SK-N-SH treated with all-trans-retinoic acid at 6 μM for 48 hours (cell line): ENCODE measurements around the gene IGLL1.

Experiments used
- ATAC-seq: fragments of 200-7000 bp; cut with Tn5 transposase; 3 replicates; pipeline ENCODE4 v1.9.1; 2020; ENCODE audit warnings: mild to moderate bottlenecking, moderate library complexity
- ARNTL ChIP-seq: fragments of 450-650 bp; formaldehyde crosslinking; IDR thresholded peaks from 2 replicates; pipeline ENCODE4 v1.5.0; 2020; ENCODE audit warnings: low read depth, mild to moderate bottlenecking, moderate library complexity, borderline replicate concordance
- CSDC2 ChIP-seq: fragments of 250-450 bp; sonication (Bioruptor Pico); IDR thresholded peaks from 2 replicates; pipeline ENCODE4 v1.5.0; 2020; ENCODE audit warnings: mild to moderate bottlenecking, moderate library complexity
- GLIS3 ChIP-seq: fragments of 250-450 bp; sonication (Bioruptor Pico); IDR thresholded peaks from 2 replicates; pipeline ENCODE4 v1.5.0; 2020; ENCODE audit warnings: mild to moderate bottlenecking, moderate library complexity
- ISL1 ChIP-seq: fragments of 250-450 bp; sonication (Bioruptor Pico); IDR thresholded peaks from 2 replicates; pipeline ENCODE4 v2.1.2; 2022; ENCODE audit warnings: mild to moderate bottlenecking, moderate library complexity
- OSR1 ChIP-seq: fragments of 250-450 bp; sonication (Bioruptor Pico); IDR thresholded peaks from 2 replicates; pipeline ENCODE4 v1.8.0; 2022; ENCODE audit warnings: moderate library complexity, mild to moderate bottlenecking, inconsistent platforms
- RARB ChIP-seq: fragments of 250-450 bp; sonication (Bioruptor Pico); IDR thresholded peaks from 2 replicates; pipeline ENCODE4 v1.8.0; 2021; ENCODE audit warnings: mild to moderate bottlenecking, moderate library complexity
- TCF4 ChIP-seq: fragments of 250-450 bp; sonication (Bioruptor Pico); IDR thresholded peaks from 2 replicates; pipeline ENCODE4 v1.8.0; 2021; ENCODE audit warnings: mild to moderate bottlenecking, moderate library complexity, borderline replicate concordance
- ZC3H10 ChIP-seq: fragments of 250-450 bp; sonication (Bioruptor Pico); IDR thresholded peaks from 2 replicates; pipeline ENCODE4 v1.5.1; 2021; ENCODE audit warnings: mild to moderate bottlenecking, moderate library complexity
- ZFP3 ChIP-seq: fragments of 250-450 bp; sonication (Bioruptor Pico); IDR thresholded peaks from 2 replicates; pipeline ENCODE4 v1.5.0; 2020; ENCODE audit warnings: mild to moderate bottlenecking, moderate library complexity
- ZFP30 ChIP-seq: fragments of 450-650 bp; formaldehyde crosslinking; IDR thresholded peaks from 2 replicates; pipeline ENCODE4 v1.5.0; 2022; ENCODE audit warnings: mild to moderate bottlenecking, moderate library complexity
- ZNF565 ChIP-seq: fragments of 450-650 bp; formaldehyde crosslinking; conservative IDR thresholded peaks from 2 replicates; pipeline ENCODE4 v1.5.0; 2020; ENCODE audit warnings: low read depth, mild to moderate bottlenecking, moderate library complexity
- ZNF8 ChIP-seq: fragments of 450-650 bp; formaldehyde crosslinking; IDR thresholded peaks from 2 replicates; pipeline ENCODE4 v1.5.0; 2020; ENCODE audit warnings: mild to moderate bottlenecking, moderate library complexity
- TF ChIP-seq, protein P1 (sequence below): fragments of 250-450 bp; sonication (Bioruptor Pico); IDR thresholded peaks from 2 replicates; pipeline ENCODE4 v1.5.1; 2020; ENCODE audit warnings: low read depth, mild to moderate bottlenecking, moderate library complexity
- TF ChIP-seq, protein P2 (sequence below): fragments of 250-450 bp; sonication (Bioruptor Pico); IDR thresholded peaks from 2 replicates; pipeline ENCODE4 v1.5.1; 2021; ENCODE audit warnings: mild to moderate bottlenecking, moderate library complexity
- TF ChIP-seq, protein P3 (sequence below): fragments of 250-450 bp; sonication (Bioruptor Pico); IDR thresholded peaks from 2 replicates; pipeline ENCODE4 v1.8.0; 2020; ENCODE audit warnings: mild to moderate bottlenecking, moderate library complexity, borderline replicate concordance

The IGLL1 gene

DNA sequence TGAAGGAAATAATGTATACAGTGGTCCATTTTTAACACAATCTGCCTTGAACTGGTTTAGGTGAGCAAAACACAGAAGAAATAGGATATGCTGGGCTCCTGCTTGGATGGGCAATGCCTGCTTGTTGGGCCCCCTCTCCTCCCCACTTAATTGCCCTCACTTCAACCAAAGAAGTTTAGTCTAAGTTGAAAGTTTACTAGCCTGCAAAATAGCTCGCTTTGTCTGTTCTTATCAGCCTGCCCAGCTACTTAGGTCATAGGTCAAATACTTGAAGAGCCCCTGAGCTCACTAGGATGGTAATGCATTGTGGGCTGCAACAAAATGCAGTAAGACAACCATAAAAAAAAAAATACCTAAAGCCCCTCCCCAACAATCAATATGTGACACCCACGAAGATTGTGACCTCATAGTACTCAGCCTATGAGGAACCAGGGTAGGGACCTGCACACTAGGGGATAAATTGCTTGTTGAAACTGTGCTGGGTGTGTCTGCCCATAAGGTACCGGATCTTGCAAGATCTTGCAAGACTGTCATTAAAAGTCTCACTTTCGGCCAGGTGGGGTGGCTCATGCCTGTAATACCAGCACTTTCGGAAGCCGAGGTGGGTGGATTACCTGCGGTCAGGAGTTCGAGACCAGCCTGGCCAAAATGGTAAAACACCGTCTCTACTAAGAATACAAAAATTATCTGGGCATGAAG lies 41.1 kb upstream of the IGLL1 start:
- ATAC-seq: no peak
- no peak for TF ChIP-seq ARNTL (CRISPR knock-in tag)
- no peak for TF ChIP-seq CSDC2
- TF ChIP-seq, protein P1, sequence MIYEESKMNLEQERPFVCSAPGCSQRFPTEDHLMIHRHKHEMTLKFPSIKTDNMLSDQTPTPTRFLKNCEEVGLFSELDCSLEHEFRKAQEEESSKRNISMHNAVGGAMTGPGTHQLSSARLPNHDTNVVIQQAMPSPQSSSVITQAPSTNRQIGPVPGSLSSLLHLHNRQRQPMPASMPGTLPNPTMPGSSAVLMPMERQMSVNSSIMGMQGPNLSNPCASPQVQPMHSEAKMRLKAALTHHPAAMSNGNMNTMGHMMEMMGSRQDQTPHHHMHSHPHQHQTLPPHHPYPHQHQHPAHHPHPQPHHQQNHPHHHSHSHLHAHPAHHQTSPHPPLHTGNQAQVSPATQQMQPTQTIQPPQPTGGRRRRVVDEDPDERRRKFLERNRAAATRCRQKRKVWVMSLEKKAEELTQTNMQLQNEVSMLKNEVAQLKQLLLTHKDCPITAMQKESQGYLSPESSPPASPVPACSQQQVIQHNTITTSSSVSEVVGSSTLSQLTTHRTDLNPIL: no peak
- TF ChIP-seq GLIS3 (CRISPR knock-in tag): no peak
- TF ChIP-seq, protein P2, sequence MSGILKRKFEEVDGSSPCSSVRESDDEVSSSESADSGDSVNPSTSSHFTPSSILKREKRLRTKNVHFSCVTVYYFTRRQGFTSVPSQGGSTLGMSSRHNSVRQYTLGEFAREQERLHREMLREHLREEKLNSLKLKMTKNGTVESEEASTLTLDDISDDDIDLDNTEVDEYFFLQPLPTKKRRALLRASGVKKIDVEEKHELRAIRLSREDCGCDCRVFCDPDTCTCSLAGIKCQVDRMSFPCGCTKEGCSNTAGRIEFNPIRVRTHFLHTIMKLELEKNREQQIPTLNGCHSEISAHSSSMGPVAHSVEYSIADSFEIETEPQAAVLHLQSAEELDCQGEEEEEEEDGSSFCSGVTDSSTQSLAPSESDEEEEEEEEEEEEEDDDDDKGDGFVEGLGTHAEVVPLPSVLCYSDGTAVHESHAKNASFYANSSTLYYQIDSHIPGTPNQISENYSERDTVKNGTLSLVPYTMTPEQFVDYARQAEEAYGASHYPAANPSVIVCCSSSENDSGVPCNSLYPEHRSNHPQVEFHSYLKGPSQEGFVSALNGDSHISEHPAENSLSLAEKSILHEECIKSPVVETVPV (CRISPR knock-in tag): no peak
- no peak for TF ChIP-seq ISL1 (CRISPR knock-in tag)
- TF ChIP-seq RARB (CRISPR knock-in tag): no peak
- no peak for TF ChIP-seq ZC3H10 (CRISPR knock-in tag)

DNA sequence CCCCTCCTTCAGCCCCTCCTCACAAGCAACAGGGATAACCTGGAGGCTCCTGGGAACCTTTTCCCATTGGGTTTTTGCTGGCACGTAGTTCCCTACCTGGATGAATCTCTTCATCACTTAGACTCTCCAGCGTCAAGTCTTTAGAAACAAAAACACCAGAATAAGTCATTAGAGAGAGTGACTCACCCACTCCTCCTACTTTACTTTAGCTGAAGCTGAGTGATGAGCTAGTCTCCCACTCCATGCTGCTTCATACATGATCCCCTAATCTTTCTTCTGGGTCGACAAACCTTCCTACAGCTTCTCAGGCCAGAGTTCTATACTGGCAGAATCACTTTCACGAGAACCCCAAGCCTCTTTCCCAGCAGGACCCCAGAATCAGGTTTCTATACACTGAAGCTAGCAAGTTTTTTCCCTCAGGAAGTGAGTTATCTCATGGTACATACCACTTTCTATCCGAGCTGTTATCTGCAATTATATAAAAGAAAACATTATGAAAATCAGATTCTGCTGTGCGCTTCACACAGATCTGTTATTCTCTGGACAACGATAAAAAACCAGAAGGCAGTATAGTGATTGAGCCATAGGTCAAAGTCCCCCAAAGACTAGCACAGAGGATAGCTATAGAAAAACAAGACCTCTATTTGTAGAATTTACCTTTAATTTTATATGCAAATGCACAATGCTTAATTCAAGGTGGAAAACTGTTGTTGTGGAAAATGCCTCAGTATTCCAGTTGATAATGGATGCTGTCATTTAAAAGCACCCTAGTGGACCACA lies 33.3 kb upstream of the IGLL1 start:
- TF ChIP-seq, protein P1: no peak
- TF ChIP-seq OSR1 (CRISPR knock-in tag): no peak
- TF ChIP-seq ZFP30 (CRISPR knock-in tag): no peak
- no peak for TF ChIP-seq ZNF8 (CRISPR knock-in tag)
- TF ChIP-seq, protein P3, sequence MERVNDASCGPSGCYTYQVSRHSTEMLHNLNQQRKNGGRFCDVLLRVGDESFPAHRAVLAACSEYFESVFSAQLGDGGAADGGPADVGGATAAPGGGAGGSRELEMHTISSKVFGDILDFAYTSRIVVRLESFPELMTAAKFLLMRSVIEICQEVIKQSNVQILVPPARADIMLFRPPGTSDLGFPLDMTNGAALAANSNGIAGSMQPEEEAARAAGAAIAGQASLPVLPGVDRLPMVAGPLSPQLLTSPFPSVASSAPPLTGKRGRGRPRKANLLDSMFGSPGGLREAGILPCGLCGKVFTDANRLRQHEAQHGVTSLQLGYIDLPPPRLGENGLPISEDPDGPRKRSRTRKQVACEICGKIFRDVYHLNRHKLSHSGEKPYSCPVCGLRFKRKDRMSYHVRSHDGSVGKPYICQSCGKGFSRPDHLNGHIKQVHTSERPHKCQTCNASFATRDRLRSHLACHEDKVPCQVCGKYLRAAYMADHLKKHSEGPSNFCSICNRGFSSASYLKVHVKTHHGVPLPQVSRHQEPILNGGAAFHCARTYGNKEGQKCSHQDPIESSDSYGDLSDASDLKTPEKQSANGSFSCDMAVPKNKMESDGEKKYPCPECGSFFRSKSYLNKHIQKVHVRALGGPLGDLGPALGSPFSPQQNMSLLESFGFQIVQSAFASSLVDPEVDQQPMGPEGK (CRISPR knock-in tag): no peak

DNA sequence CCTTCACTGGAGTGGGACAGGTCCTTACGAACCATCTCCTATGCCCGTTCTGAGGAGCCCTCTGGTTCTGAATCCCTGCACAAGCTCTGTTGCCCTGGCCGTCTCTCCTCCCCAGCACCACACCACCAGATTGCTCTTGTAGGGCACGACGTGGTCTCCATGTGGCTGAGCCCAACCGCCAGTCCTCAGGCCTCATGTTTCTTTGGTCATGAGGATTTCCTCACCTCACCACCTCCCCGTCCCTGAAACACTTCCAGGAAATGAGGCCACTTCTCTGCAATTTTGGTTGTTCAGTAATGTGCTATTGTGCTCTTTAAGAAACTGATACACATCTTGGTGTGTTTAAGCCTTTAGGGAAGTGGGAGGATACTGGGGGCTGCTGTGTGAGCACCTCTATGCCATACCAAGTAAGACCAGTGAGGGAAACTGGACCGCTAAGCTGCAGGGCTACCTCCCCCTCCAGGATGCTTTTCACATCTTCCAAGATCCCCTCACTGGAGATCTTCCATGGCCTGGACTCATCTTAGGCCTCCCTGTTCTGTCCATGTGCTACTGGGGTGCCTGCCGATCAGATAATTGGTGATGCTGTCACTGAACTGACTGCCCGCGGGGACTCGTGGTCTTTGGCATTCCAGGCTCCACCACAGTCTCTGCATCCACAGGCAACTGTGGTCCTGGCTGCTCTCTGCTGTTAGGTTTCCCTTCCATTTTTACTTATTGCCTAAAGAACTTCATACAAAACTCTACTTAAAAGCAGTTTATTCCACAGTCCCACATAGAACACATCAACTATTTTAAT lies 30.1 kb upstream of the IGLL1 start:
- no peak for ATAC-seq
- TF ChIP-seq TCF4 (CRISPR knock-in tag) (peak; percentile 10; the same call in 1 of the 2 replicates), ZFP3 (CRISPR knock-in tag) (no peak)

More for the DNA sequence above, 33.3 kb upstream of the IGLL1 start:
- no peak for ATAC-seq

DNA sequence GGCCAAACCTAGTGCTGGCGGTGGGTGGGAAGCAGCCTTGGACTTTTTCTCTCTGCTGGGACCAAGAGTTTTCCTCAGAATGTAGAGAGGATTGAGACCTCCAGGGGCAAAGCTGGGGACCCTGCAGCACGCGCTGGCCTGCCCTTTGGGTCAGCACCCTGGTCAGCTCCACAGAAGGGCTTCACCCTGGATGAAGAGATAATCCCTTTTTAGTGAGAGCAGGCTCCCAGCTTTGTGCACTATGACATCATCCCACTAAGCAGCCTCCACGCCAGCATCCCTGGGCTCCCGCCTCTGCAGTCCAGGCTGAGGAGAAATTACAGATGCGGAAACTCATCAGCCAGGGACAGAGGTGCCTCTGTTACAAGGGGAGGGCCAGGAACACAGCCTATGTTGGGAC lies 28.5 kb upstream of the IGLL1 start:
- no peak for TF ChIP-seq RARB (CRISPR knock-in tag)
- no peak for TF ChIP-seq ZNF8 (CRISPR knock-in tag)
- no peak for TF ChIP-seq ISL1 (CRISPR knock-in tag)
- TF ChIP-seq, protein P2 (CRISPR knock-in tag): no peak
- TF ChIP-seq ZNF565 (CRISPR knock-in tag): no peak
- TF ChIP-seq TCF4 (CRISPR knock-in tag): no peak
- TF ChIP-seq ZFP3 (CRISPR knock-in tag): 0 out of 2 replicates have a peak, but pooled peaks have one; percentile 27
- ATAC-seq: peak; percentile 73
